CD4-positive, CD25-positive, alpha-beta regulatory T cell (primary cell): ENCODE measurements around the gene MOK. TPM values are rescaled to one million over a fixed set of nuclear protein-coding genes. Genes with fewer than 3 reads are reported as not detected.

ENCODE experiments used
- ATAC-seq, 2 donors: fragments of 150-1000 bp; cut with Tn5 transposase; one replicate each; pipeline ENCODE4 v1.10.0; 2021; ENCODE audit warnings: low read depth in 2 of 2, moderate number of reproducible peaks in 2 of 2, moderate library complexity in 1 of 2
- DNase-seq, 3 donors: peaks; one replicate each; pipeline versions ENCODE4 v3.0.0 to v3.0.0-alpha.2; 2012 to 2022; ENCODE audit warnings: mixed read lengths in 1 of 3
- H3K27ac ChIP-seq: one replicate; pipeline ENCODE4 v1.7.0; 2013; ENCODE audit warnings: mild to moderate bottlenecking, low read length; ENCODE audit not compliant: insufficient read depth, poor library complexity, severe bottlenecking
- H3K27me3 ChIP-seq: one replicate; pipeline ENCODE4 v1.7.0; 2013; ENCODE audit warnings: low read length; ENCODE audit not compliant: control insufficient read depth, insufficient read depth
- H3K36me3 ChIP-seq: one replicate; pipeline ENCODE4 v1.7.0; 2013; ENCODE audit warnings: mild to moderate bottlenecking, low read length, moderate library complexity; ENCODE audit not compliant: control insufficient read depth, insufficient read depth
- H3K4me1 ChIP-seq: 2 replicates; pipeline ENCODE4 v1.7.0; 2013; ENCODE audit warnings: mild to moderate bottlenecking, low read length; ENCODE audit not compliant: insufficient read depth, control insufficient read depth, poor library complexity, severe bottlenecking
- H3K4me3 ChIP-seq: one replicate; pipeline ENCODE4 v1.7.0; 2013; ENCODE audit warnings: low read depth, mild to moderate bottlenecking, low read length, moderate library complexity
- H3K9me3 ChIP-seq, 2 experiments: 1 replicate in 1 of 2; 2 replicates in 1 of 2; pipeline ENCODE4 v1.7.0; 2013; ENCODE audit warnings: low read length in 2 of 2, mild to moderate bottlenecking in 1 of 2, moderate library complexity in 1 of 2; ENCODE audit not compliant: control insufficient read depth in 2 of 2
- H3K27ac Mint-ChIP-seq, 3 donors: one replicate each; pipeline ENCODE4 v1.8.0; 2020 to 2022; ENCODE audit warnings: mild to moderate bottlenecking in 3 of 3, mixed read lengths in 3 of 3, moderate library complexity in 2 of 3
- H3K27me3 Mint-ChIP-seq: one replicate; pipeline ENCODE4 v1.8.0; 2022; ENCODE audit warnings: mild to moderate bottlenecking, mixed read lengths
- H3K36me3 Mint-ChIP-seq: one replicate; pipeline ENCODE4 v1.8.0; 2020; ENCODE audit warnings: mixed read lengths
- H3K4me1 Mint-ChIP-seq, 4 donors: one replicate each; pipeline ENCODE4 v1.8.0; 2020 to 2022; ENCODE audit warnings: mixed read lengths in 4 of 4, mild to moderate bottlenecking in 1 of 4
- H3K4me3 Mint-ChIP-seq, 4 donors: one replicate each; pipeline ENCODE4 v1.8.0; 2020 to 2022; ENCODE audit warnings: mild to moderate bottlenecking in 4 of 4, mixed read lengths in 4 of 4, moderate library complexity in 3 of 4
- H3K9me3 Mint-ChIP-seq, 7 donors: one replicate each; pipeline ENCODE4 v1.8.0; 2020 to 2022; ENCODE audit warnings: mixed read lengths in 7 of 7, mild to moderate bottlenecking in 3 of 7, moderate library complexity in 2 of 7
- polyA plus RNA-seq, 4 donors: library from polyadenylated mRNA; unstranded; fragments of 300-500 nt; fragmentation: Illumina TruSeq; gene quantifications; one replicate each; pipeline ENCODE4 v1.2.3, GENCODE V29; 2021
- total RNA-seq: library from RNA; stranded (reverse); gene quantifications from one replicate; pipeline ENCODE4 v1.2.3, GENCODE V29; 2022

MOK gene
- total and polyA plus RNA-seq, 5 donors from 2014 or later: 0.73 to 1.4 (median 0.96) TPM; not detected in 1

DNA sequence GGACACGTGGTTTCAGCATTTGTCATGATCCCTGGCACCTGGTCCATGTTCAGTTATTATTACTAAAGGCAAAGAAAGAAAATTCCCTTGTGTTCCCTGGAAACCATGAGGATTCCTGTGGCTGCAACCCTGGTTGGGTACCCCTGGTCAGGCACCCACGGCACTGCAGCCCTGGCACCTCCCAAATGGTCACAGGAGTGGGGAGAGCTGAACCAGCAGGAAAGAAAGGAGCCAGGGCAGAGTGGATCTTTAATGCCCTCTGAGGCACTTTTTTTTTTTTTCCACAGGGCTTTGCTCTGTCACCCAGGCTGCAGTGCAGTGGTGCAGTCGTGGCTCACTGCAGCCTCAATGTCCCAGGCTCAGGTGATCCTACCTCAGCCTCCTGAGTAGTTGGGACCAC is 40.3 kb upstream of the MOK start:
- no peaks in the 10 kb centered on the region for H3K9me3 Mint-ChIP-seq
- no peaks in the 10 kb centered on the region for H3K27me3 Mint-ChIP-seq
- no peak for ATAC-seq
- peaks cover 42% of the 10 kb centered on the region for H3K36me3 Mint-ChIP-seq
- Histone ChIP-seq H3K27ac (no peak overlapping the region), H3K36me3 (peaks cover 62% of the 10 kb centered on the region), H3K4me1 (no peaks in the 10 kb centered on the region), H3K27me3 (no peaks in the 10 kb centered on the region), H3K4me3 (no peak overlapping the region), H3K9me3 (no peaks in the 10 kb centered on the region)
- DNase-seq: no peak
- H3K4me1 Mint-ChIP-seq: no peaks in the 10 kb centered on the region
- no peak overlapping the region for H3K4me3 Mint-ChIP-seq
- H3K27ac Mint-ChIP-seq: peak overlapping the region in 1 of 3 donors; percentile 33

DNA sequence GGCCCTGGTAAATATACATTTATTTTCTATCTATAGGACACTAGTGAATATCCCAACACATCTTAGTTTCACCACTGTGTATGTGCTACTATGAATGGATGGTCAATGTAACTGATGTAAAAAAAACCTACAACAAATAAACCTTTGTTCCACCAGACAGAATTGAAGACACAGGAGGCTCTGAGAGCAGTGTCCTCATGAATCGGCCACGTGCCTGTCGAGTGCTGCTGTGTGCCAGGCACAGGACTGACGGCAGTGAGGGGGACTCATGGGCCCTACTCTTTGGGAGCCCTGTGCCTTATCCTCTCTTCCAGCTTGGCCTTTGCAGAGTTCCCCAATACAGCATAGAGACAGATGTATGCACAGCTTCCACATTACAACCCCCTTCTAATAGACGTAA is 39.5 kb upstream of the MOK start:
- no peaks in the 10 kb centered on the region for H3K9me3 ChIP-seq
- no peaks in the 10 kb centered on the region for H3K27me3 ChIP-seq
- Mint-ChIP-seq H3K27me3 (no peaks in the 10 kb centered on the region), H3K9me3 (no peaks in the 10 kb centered on the region), H3K36me3 (peaks cover 37% of the 10 kb centered on the region), H3K4me1 (no peaks in the 10 kb centered on the region), H3K4me3 (no peak overlapping the region), H3K27ac (no peak overlapping the region)
- H3K4me1 ChIP-seq: no peaks in the 10 kb centered on the region
- DNase-seq: no peak
- no peak overlapping the region for H3K4me3 ChIP-seq
- no peak for ATAC-seq
- no peak overlapping the region for H3K27ac ChIP-seq
- H3K36me3 ChIP-seq: peaks cover 58% of the 10 kb centered on the region

DNA sequence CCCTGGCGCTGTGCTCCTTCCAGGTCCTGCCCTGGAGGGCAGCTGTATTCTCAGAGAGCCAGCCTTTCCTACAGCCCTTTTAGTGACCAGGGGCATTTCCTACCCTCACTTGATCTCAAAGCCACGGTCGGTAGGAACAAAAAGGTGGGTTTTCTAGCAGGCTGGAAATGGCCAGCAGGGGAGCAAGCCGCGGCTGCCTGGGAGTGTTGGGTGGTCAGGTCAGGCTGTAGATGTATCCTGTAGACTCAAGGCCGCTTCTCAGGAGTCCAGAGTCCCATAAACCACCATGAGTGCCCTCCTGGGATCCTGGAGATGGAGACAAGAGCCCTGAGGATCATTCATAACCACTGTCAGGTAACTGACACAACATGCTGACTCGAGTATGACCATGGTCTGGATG is 39.1 kb upstream of the MOK start:
- H3K9me3 Mint-ChIP-seq: no peaks in the 10 kb centered on the region
- no peak for ATAC-seq
- Histone ChIP-seq H3K27me3 (no peaks in the 10 kb centered on the region), H3K27ac (no peak overlapping the region), H3K4me3 (no peak overlapping the region), H3K9me3 (no peaks in the 10 kb centered on the region), H3K36me3 (peaks cover 56% of the 10 kb centered on the region), H3K4me1 (no peaks in the 10 kb centered on the region)
- H3K36me3 Mint-ChIP-seq: peaks cover 36% of the 10 kb centered on the region
- no peaks in the 10 kb centered on the region for H3K27me3 Mint-ChIP-seq
- no peaks in the 10 kb centered on the region for H3K4me1 Mint-ChIP-seq
- no peak for DNase-seq
- no peak overlapping the region for H3K27ac Mint-ChIP-seq
- H3K4me3 Mint-ChIP-seq: no peak overlapping the region

DNA sequence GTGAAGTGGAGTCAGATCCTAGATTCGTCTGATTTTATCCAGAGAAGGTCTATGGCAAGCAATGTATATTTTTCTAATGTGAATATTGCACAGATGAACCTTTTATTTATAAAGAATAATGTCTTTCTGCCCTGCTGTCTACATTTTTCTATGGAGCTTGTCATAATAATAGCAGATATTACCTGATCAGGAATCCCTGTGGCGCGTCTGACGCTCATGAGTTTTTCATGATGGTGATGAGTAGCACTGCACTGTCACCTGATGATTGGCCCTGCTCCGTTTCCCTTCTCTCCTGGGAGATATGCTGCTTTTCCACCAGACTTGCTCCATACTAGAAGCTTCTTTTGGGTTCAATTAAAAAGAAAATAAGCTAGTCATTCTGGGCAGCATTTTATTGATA is 37.3 kb upstream of the MOK start:
- peaks cover 34% of the 10 kb centered on the region for H3K36me3 Mint-ChIP-seq
- Histone ChIP-seq H3K27me3 (no peaks in the 10 kb centered on the region), H3K27ac (no peak overlapping the region), H3K4me3 (no peak overlapping the region), H3K36me3 (peaks cover 49% of the 10 kb centered on the region), H3K4me1 (no peaks in the 10 kb centered on the region), H3K9me3 (no peaks in the 10 kb centered on the region)
- ATAC-seq (no peak), DNase-seq (no peak)
- H3K27ac Mint-ChIP-seq: no peak overlapping the region
- no peaks in the 10 kb centered on the region for H3K9me3 Mint-ChIP-seq
- peaks cover 0 to 3% (median 0%) of the 10 kb centered on the region in 4 donors for H3K4me1 Mint-ChIP-seq
- H3K27me3 Mint-ChIP-seq: no peaks in the 10 kb centered on the region
- H3K4me3 Mint-ChIP-seq: no peak overlapping the region

DNA sequence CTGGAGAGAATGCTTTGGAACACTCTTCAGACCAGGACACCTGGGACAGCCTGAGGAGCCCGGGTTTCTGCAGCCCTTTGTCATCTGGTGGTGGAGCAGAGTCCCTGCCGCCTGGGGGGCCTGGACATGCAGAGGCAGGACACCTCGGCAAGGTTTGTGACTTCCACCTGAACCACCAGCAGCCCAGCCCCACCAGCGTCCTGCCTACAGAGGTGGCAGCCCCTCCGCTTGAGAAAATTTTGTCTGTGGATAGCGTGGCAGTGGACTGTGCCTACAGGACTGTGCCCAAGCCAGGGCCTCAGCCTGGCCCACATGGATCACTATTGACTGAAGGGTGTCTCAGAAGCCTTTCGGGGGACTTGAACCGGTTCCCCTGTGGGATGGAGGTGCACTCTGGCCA is 36.6 kb upstream of the MOK start:
- Mint-ChIP-seq H3K4me1 (peaks cover 0 to 3% (median 0%) of the 10 kb centered on the region in 4 donors), H3K27me3 (no peaks in the 10 kb centered on the region), H3K36me3 (peaks cover 28% of the 10 kb centered on the region), H3K4me3 (no peak overlapping the region), H3K9me3 (no peaks in the 10 kb centered on the region), H3K27ac (no peak overlapping the region)
- DNase-seq: no peak
- Histone ChIP-seq H3K9me3 (no peaks in the 10 kb centered on the region), H3K27ac (no peak overlapping the region), H3K36me3 (peaks cover 49% of the 10 kb centered on the region), H3K27me3 (no peaks in the 10 kb centered on the region), H3K4me3 (no peak overlapping the region), H3K4me1 (no peaks in the 10 kb centered on the region)
- ATAC-seq: no peak

DNA sequence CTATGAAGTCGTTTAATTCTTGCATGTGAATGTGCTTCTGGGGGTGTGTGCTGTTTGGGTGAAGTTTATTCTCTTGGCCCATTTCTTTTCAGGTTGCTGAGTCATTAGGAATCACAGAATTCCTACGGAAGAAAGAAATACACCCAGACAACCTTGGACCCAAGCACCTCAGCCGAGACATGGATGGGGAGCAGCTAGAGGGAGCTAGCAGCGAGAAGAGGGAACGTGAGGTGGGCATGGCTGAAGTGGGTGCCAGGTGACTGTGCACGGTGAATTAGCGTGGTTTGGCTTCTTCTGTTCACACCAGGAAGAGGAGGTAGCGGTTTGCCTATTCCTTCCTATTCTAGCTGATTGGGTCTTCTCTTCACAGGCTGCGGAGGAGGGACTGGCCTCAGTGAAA is 33.8 kb upstream of the MOK start:
- no peak overlapping the region for H3K4me3 Mint-ChIP-seq
- no peaks in the 10 kb centered on the region for H3K9me3 Mint-ChIP-seq
- no peak overlapping the region for H3K4me3 ChIP-seq
- no peak for DNase-seq
- no peak overlapping the region for H3K27ac Mint-ChIP-seq
- H3K27me3 Mint-ChIP-seq: no peaks in the 10 kb centered on the region
- H3K36me3 ChIP-seq: peaks cover 43% of the 10 kb centered on the region
- peaks cover 0 to 6% (median 0%) of the 10 kb centered on the region in 4 donors for H3K4me1 Mint-ChIP-seq
- no peaks in the 10 kb centered on the region for H3K4me1 ChIP-seq
- H3K36me3 Mint-ChIP-seq: peaks cover 32% of the 10 kb centered on the region
- H3K27ac ChIP-seq: no peak overlapping the region
- H3K9me3 ChIP-seq: no peaks in the 10 kb centered on the region
- no peak for ATAC-seq
- H3K27me3 ChIP-seq: no peaks in the 10 kb centered on the region

DNA sequence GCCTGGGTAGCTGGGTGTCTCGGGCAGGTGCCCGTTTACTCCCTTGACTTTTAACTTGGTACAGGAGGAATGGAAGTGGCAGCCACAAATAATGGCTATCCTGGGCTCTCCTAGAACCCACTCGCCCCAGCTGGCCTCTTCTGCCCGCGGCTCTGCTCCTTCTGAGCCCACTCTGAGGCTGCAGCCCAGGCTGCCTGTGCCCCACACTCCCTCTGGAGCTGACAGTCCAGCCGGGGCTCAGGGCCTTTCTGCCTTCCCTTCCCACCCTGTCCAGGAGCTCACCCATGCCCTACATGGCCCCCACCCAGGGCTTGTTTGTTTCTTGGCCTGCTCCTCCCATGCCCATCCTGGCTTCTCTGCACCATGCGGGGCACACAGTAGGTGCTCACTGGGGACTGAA is 30.2 kb upstream of the MOK start:
- Histone ChIP-seq H3K36me3 (peaks cover 36% of the 10 kb centered on the region), H3K4me1 (no peaks in the 10 kb centered on the region), H3K9me3 (no peaks in the 10 kb centered on the region), H3K27me3 (no peaks in the 10 kb centered on the region), H3K4me3 (no peak overlapping the region), H3K27ac (no peak overlapping the region)
- Mint-ChIP-seq H3K4me3 (no peak overlapping the region), H3K27ac (no peak overlapping the region), H3K9me3 (no peaks in the 10 kb centered on the region), H3K4me1 (peaks cover 0 to 6% (median 0%) of the 10 kb centered on the region in 4 donors), H3K36me3 (peaks cover 27% of the 10 kb centered on the region), H3K27me3 (no peaks in the 10 kb centered on the region)
- ATAC-seq: no peak
- no peak for DNase-seq

DNA sequence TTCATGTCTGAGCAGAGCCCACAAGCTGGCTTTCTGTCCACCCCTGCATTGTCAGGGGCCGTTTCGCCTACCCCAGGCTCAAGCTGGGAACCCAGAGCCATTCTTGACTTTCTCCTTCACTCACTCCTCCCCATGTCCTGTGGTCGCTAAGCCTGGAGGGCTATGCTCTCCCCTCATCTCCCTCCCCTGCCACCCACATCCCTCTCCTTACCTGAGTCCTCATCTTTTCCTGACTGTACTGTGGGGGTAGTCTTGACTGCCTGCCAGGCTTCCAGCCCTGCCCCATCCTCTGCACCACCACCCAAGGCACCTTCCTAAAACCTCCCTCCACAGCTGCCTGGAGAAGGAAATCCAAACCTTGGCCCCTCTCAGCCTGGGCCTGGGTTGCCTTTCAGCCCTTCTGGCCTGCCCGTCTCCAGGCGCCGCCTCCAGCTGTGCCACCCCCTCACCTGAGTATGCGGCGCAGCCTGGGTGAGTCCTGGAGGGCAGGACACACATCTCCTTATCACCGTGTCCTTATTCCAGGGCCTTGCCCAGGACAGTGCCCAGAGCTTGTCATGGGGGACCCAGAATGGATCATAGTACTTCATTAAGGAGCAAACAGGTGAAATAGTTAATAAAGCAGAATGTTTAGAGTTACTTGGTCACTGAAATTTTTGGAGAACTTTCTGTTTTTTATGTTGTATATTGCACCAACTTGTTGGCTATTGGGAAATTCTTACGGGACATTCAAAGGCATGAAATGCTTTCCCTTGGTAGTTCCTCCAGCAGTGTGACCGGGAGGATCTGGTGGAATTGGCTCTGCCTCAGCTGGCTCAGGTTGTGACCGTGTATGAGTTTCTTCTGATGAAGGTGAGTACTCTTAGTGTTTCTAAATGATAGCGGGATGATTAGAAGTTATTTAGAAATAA is 29.1 kb upstream of the MOK start:
- H3K27ac Mint-ChIP-seq: peak overlapping the region in 2 of 3 donors; percentile 14 to 65
- ATAC-seq: no peak
- peaks cover 27% of the 10 kb centered on the region for H3K36me3 Mint-ChIP-seq
- no peak overlapping the region for H3K4me3 ChIP-seq
- H3K4me3 Mint-ChIP-seq: no peak overlapping the region
- H3K36me3 ChIP-seq: peaks cover 35% of the 10 kb centered on the region
- H3K27ac ChIP-seq: no peak overlapping the region
- no peaks in the 10 kb centered on the region for H3K27me3 ChIP-seq
- H3K27me3 Mint-ChIP-seq: no peaks in the 10 kb centered on the region
- H3K4me1 ChIP-seq: no peaks in the 10 kb centered on the region
- DNase-seq: no peak
- no peaks in the 10 kb centered on the region for H3K9me3 ChIP-seq
- peaks cover 0 to 6% (median 0%) of the 10 kb centered on the region in 4 donors for H3K4me1 Mint-ChIP-seq
- no peaks in the 10 kb centered on the region for H3K9me3 Mint-ChIP-seq
